ENCODE data around the gene RRM2.

DNA sequence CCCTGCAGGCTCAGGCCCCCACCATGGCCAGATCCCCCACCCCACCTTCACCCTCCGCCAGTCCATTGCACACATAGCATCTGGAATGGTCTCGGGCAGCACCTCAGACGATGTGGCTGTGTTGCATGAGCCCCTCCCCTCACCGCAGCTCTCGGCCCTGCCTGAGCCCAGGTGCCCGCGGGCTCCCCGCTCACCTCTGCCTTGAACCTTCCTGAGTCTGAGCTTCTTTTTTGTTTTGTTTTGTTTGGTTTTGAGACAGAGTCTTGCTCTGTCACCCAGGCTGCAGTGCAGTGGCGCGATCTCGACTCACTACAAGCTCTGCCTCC lies 20.1 kb downstream of the RRM2 start:
- TF ChIP-seq, protein P1, sequence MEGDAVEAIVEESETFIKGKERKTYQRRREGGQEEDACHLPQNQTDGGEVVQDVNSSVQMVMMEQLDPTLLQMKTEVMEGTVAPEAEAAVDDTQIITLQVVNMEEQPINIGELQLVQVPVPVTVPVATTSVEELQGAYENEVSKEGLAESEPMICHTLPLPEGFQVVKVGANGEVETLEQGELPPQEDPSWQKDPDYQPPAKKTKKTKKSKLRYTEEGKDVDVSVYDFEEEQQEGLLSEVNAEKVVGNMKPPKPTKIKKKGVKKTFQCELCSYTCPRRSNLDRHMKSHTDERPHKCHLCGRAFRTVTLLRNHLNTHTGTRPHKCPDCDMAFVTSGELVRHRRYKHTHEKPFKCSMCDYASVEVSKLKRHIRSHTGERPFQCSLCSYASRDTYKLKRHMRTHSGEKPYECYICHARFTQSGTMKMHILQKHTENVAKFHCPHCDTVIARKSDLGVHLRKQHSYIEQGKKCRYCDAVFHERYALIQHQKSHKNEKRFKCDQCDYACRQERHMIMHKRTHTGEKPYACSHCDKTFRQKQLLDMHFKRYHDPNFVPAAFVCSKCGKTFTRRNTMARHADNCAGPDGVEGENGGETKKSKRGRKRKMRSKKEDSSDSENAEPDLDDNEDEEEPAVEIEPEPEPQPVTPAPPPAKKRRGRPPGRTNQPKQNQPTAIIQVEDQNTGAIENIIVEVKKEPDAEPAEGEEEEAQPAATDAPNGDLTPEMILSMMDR (IDR thresholded peaks at IDR 0.05; ENCODE audit: poor library complexity): no peak
- TF ChIP-seq EZH2 (IDR thresholded peaks at IDR 0.05; ENCODE audit: borderline replicate concordance) (no peak), EZH2phosphoT487 (IDR thresholded peaks at IDR 0.05; ENCODE audit: low read depth, severe bottlenecking, unreplicated experiment) (no peak)
